Pulmonary artery endothelial cell (primary cell): Measurements from ENCODE around the gene CMTM3. TPM values are rescaled to one million over a fixed set of nuclear protein-coding genes. Genes with fewer than 3 reads are reported as not detected.
"Not testable (repeated sequence)": the region's sequence is repeated elsewhere in the genome, so short reads cannot be mapped to it uniquely, and the experiment has no call there.

Source experiments
- DNase-seq: peaks from one replicate; pipeline ENCODE4 v3.0.0-alpha.2; 2011; ENCODE audit warnings: low read depth, low spot score
- total RNA-seq: library from RNA; depleted of rRNA; stranded (reverse); fragments of >200 nt; gene quantifications from 2 replicates; pipeline ENCODE4 v1.2.3, GENCODE V29; 2014

The CMTM3 gene
- total RNA-seq, 1 donor from 2014 or later, result 23.5 TPM

- peak; percentile 63 for DNase-seq
Measured at GRCh38 chr16:66608241-66609138, 4.0 kb downstream of the CMTM3 start.

- DNase-seq, result no peak
Measured at GRCh38 chr16:66609139-66609510, 4.6 kb downstream of the CMTM3 start.

GRCh38 chr16:66610111-66610820 is 5.8 kb downstream of the CMTM3 start:
- no peak for DNase-seq

GRCh38 chr16:66611911-66612310 is 7.4 kb downstream of the CMTM3 start:
- DNase-seq, result not testable (repeated sequence)

GRCh38 chr16:66612422-66612821 is 7.9 kb downstream of the CMTM3 start:
- no peak for DNase-seq

- DNase-seq, result no peak
Measured at GRCh38 chr16:66614161-66614802, 9.8 kb downstream of the CMTM3 start.

- no peak for DNase-seq
Measured at GRCh38 chr16:66616169-66616568, 11.7 kb downstream of the CMTM3 start.

- no peak for DNase-seq
Measured at GRCh38 chr16:66616592-66616991, 12.1 kb downstream of the CMTM3 start.

- DNase-seq, result no peak
Measured at GRCh38 chr16:66617010-66617434, 12.5 kb downstream of the CMTM3 start.

- no peak for DNase-seq
Measured at GRCh38 chr16:66617728-66618127, 13.2 kb downstream of the CMTM3 start.

- DNase-seq, result peak; percentile 20
Measured at GRCh38 chr16:66618588-66619375, 14.3 kb downstream of the CMTM3 start.

- DNase-seq, result no peak
Measured at GRCh38 chr16:66619534-66620428, 15.3 kb downstream of the CMTM3 start.

- DNase-seq, result no peak
Measured at GRCh38 chr16:66620429-66620795, 15.9 kb downstream of the CMTM3 start.

- DNase-seq, result no peak
Measured at GRCh38 chr16:66621973-66622372, 17.5 kb downstream of the CMTM3 start.

GRCh38 chr16:66622863-66623262 is 18.4 kb downstream of the CMTM3 start:
- no peak for DNase-seq

- DNase-seq, result no peak
Measured at GRCh38 chr16:66623755-66624154, 19.3 kb downstream of the CMTM3 start.

GRCh38 chr16:66627611-66628378 is 23.3 kb downstream of the CMTM3 start:
- not testable (repeated sequence) for DNase-seq

GRCh38 chr16:66629856-66630255 is 25.4 kb downstream of the CMTM3 start:
- no peak for DNase-seq

- not testable (repeated sequence) for DNase-seq
Measured at GRCh38 chr16:66630561-66631260, 26.2 kb downstream of the CMTM3 start.
